Astrocyte of the cerebellum (primary cell): ENCODE results near the gene NCMAP.
"Not testable (repeated sequence)": the region's sequence is repeated elsewhere in the genome, so short reads cannot be mapped to it uniquely, and the experiment has no call there.

Source experiments
- DNase-seq: peaks from one replicate; pipeline ENCODE4 v3.0.0-alpha.2; 2011; ENCODE audit warnings: low read depth
- H3K4me3 ChIP-seq: 2 replicates; pipeline ENCODE4 v1.5.1; 2011; ENCODE audit warnings: mild to moderate bottlenecking, low read depth, low read length, moderate library complexity
- CTCF ChIP-seq: IDR thresholded peaks from 2 replicates; pipeline ENCODE4 v1.5.1; 2012; ENCODE audit warnings: low read length, low read depth, moderate library complexity, mild to moderate bottlenecking; ENCODE audit errors: missing control alignments
- in situ Hi-C: cut with HindIII; loops from 2 replicates; pipeline ENCODE4 v1.10.0; 2017; ENCODE audit warnings: low sequenced_read_pairs

NCMAP gene

GRCh38 chr1:24555591-24556413 is at the start of gene NCMAP:
Gene NCMAP (plus strand): TSS chr1:24556087. CDS start chr1:24595431, 39,344 bp downstream.
- in situ Hi-C loops: no loop called here
- H3K4me3 ChIP-seq: no peak within 1 kb of the TSS
- TF ChIP-seq CTCF: no peak
- DNase-seq: no peak

- no peak for DNase-seq
- H3K4me3 ChIP-seq: no peak overlapping the region
- in situ Hi-C loops: no loop called here
- no peak for TF ChIP-seq CTCF
Measured at GRCh38 chr1:24506691-24507381, 49.1 kb upstream of the NCMAP start.

- no peak overlapping the region for H3K4me3 ChIP-seq
- DNase-seq: no peak
- no peak for TF ChIP-seq CTCF
- in situ Hi-C loops: no loop called here
Measured at GRCh38 chr1:24507405-24507804, 48.5 kb upstream of the NCMAP start.

- DNase-seq: no peak
- no peak for TF ChIP-seq CTCF
Measured at GRCh38 chr1:24508911-24509310, 47.0 kb upstream of the NCMAP start.

GRCh38 chr1:24513706-24514105 is 42.2 kb upstream of the NCMAP start:
- in situ Hi-C loops: no loop called here
- DNase-seq: no peak
- TF ChIP-seq CTCF: no peak
- H3K4me3 ChIP-seq: no peak overlapping the region

More at GRCh38 chr1:24508911-24509310, 47.0 kb upstream of the NCMAP start:
- in situ Hi-C loops: no loop called here
- H3K4me3 ChIP-seq: no peak overlapping the region

- no peak for TF ChIP-seq CTCF
- in situ Hi-C loops: no loop called here
- no peak overlapping the region for H3K4me3 ChIP-seq
- no peak for DNase-seq
Measured at GRCh38 chr1:24514946-24515345, 40.9 kb upstream of the NCMAP start.

- DNase-seq, in situ Hi-C loops: not testable (repeated sequence)
Measured at GRCh38 chr1:24515671-24516209, 40.1 kb upstream of the NCMAP start.

More at GRCh38 chr1:24515671-24516209, 40.1 kb upstream of the NCMAP start:
- not testable (repeated sequence) for H3K4me3 ChIP-seq
